Neuronal stem cell (in vitro differentiated cells): Measurements from ENCODE around the gene NUDT14.

Source experiments
- DNase-seq: peaks from one replicate; pipeline ENCODE4 v3.0.0-alpha.2; 2013; ENCODE audit warnings: low spot score
- H2AFZ ChIP-seq: one replicate; pipeline ENCODE4 v1.6.1; 2013; ENCODE audit warnings: mild to moderate bottlenecking, low read length, inconsistent platforms
- H2AK5ac ChIP-seq: 2 replicates; pipeline ENCODE4 v1.6.1; 2013; ENCODE audit warnings: low read depth, mild to moderate bottlenecking, inconsistent platforms, low read length, moderate library complexity, mixed read lengths
- H2BK120ac ChIP-seq: 2 replicates; pipeline ENCODE4 v1.6.1; 2013; ENCODE audit warnings: low read depth, mild to moderate bottlenecking, inconsistent platforms, low read length, moderate library complexity, mixed read lengths
- H2BK12ac ChIP-seq: one replicate; pipeline ENCODE4 v1.6.1; 2013; ENCODE audit warnings: low read length, inconsistent platforms
- H2BK15ac ChIP-seq: 2 replicates; pipeline ENCODE4 v1.6.1; 2013; ENCODE audit warnings: mild to moderate bottlenecking, low read length, inconsistent platforms, mixed read lengths
- H2BK5ac ChIP-seq: one replicate; pipeline ENCODE4 v1.6.1; 2013; ENCODE audit warnings: inconsistent platforms, mild to moderate bottlenecking, low read length, moderate library complexity
- H3K14ac ChIP-seq: one replicate; pipeline ENCODE4 v1.6.1; 2013; ENCODE audit warnings: low read length, inconsistent platforms
- H3K18ac ChIP-seq: 2 replicates; pipeline ENCODE4 v1.6.1; 2013; ENCODE audit warnings: low read length, inconsistent platforms
- H3K23ac ChIP-seq: 2 replicates; pipeline ENCODE4 v1.6.1; 2013; ENCODE audit warnings: low read depth, mild to moderate bottlenecking, mixed read lengths, low read length, inconsistent platforms; ENCODE audit not compliant: poor library complexity
- H3K27ac ChIP-seq: replicated peaks from 3 replicates; pipeline ENCODE4 v1.5.1; 2013; ENCODE audit warnings: low read length, inconsistent platforms
- H3K27me3 ChIP-seq, 3 experiments: 2 replicates each; pipeline ENCODE4 v1.6.1; 2013; ENCODE audit warnings: low read length in 3 of 3, mild to moderate bottlenecking in 2 of 3, inconsistent platforms in 1 of 3, low read depth in 1 of 3, mixed read lengths in 1 of 3, moderate library complexity in 1 of 3; ENCODE audit not compliant: control insufficient read depth in 3 of 3, insufficient read depth in 3 of 3
- H3K36me3 ChIP-seq, 2 donors: replicated peaks in 1 of 2; 2 replicates each; pipeline ENCODE4 v1.6.1; 2013; ENCODE audit warnings: low read length in 2 of 2; ENCODE audit not compliant: control insufficient read depth in 2 of 2, insufficient read depth in 2 of 2
- H3K4ac ChIP-seq: 2 replicates; pipeline ENCODE4 v1.6.1; 2013; ENCODE audit warnings: inconsistent platforms, mild to moderate bottlenecking, low read length, moderate library complexity
- H3K4me1 ChIP-seq, 2 donors: 1 replicate in 1 of 2; 2 replicates in 1 of 2; pipeline ENCODE4 v1.6.1; 2013; ENCODE audit warnings: low read length in 2 of 2, low read depth in 1 of 2; ENCODE audit not compliant: control insufficient read depth in 2 of 2, insufficient read depth in 1 of 2
- H3K4me2 ChIP-seq: one replicate; pipeline ENCODE4 v1.6.1; 2013; ENCODE audit warnings: mild to moderate bottlenecking, low read length, inconsistent platforms; ENCODE audit not compliant: insufficient read depth, poor library complexity, severe bottlenecking
- H3K4me3 ChIP-seq, 2 donors: 2 replicates each; pipeline ENCODE4 v1.5.1; 2013; ENCODE audit warnings: low read length in 2 of 2, mild to moderate bottlenecking in 2 of 2, inconsistent platforms in 1 of 2, moderate library complexity in 1 of 2
- H3K79me1 ChIP-seq: one replicate; pipeline ENCODE4 v1.6.1; 2013; ENCODE audit warnings: low read depth, mild to moderate bottlenecking, inconsistent platforms, low read length, moderate library complexity
- H3K9ac ChIP-seq: one replicate; pipeline ENCODE4 v1.6.1; 2013; ENCODE audit warnings: mild to moderate bottlenecking, low read depth, low read length, inconsistent platforms; ENCODE audit not compliant: poor library complexity
- H3K9me3 ChIP-seq, 2 donors: replicated peaks in 1 of 2; 2 replicates each; pipeline versions ENCODE3 to v1.6.1; 2013; ENCODE audit warnings: low read length in 2 of 2, mild to moderate bottlenecking in 2 of 2, inconsistent platforms in 1 of 2, low read depth in 1 of 2, mixed read lengths in 1 of 2, moderate library complexity in 1 of 2; ENCODE audit not compliant: control insufficient read depth in 2 of 2, insufficient read depth in 1 of 2
- H4K8ac ChIP-seq: one replicate; pipeline ENCODE4 v1.6.1; 2013; ENCODE audit warnings: low read depth, mild to moderate bottlenecking, inconsistent platforms, low read length, moderate library complexity
- H4K91ac ChIP-seq: one replicate; pipeline ENCODE4 v1.6.1; 2013; ENCODE audit warnings: low read length, low read depth, mild to moderate bottlenecking, inconsistent platforms; ENCODE audit not compliant: poor library complexity
- WGBS, 2 donors: extraction: QIAGEN DNeasy Blood & Tissue Kit; methylation state at CpG; one replicate each; pipeline ENCODE4 v1.1.7; 2013; ENCODE audit warnings: missing lambda C conversion rate in 2 of 2, mixed read lengths in 1 of 2; ENCODE audit not compliant: insufficient read length in 2 of 2, insufficient replicate concordance in 1 of 2; ENCODE audit errors: extremely low coverage in 2 of 2; 5-methylcytosine and 5-hydroxymethylcytosine counted together

NUDT14 gene

DNA sequence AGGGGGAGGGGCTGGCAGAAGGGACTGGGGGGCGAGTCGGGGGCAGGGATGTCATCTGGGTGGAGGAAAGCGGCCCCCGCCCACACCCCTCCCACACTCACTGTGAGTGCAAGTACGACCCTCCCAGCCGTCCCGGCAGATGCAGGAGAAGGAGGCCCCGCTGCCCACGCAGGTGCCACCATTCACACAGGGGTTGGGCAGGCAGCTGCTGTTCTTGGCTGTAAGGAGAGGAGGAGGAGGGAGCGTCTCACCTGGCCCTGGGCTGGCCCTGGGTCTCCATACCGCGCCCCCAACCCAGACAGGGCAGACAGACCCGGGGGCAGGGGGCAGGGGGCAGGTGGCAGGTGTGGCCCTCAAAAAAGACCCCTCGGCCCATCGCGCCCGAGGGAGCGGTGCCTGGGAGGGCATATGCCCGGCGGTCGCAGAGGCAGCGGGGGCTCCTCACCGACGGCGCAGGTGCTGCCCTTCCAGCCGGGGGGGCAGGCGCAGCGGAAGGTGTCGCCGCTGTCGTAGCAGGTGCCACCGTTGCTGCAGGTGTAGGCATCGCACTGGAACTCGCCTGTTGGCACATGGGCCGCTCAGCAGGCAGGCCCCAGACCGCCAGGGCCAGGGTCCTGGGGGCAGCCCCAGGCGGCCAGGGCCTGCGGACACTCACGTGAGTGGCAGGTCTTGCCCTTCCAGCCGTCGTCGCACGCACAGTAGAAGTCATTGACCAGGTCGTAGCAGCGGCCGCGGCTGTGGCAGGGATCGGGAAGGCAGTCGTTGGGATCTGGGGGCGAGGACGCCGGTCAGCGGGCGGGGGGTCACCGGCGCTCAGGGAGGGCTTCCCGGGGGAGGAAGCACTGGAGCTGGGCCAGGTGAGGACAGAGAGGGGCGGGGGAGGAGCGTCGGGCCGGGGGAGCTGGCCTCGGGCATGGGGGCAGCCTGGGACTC lies 33.2 kb downstream of the NUDT14 start:
- no CpG with 5 or more reads among the region's 62 CpGs for WGBS, 2 donors
- Histone ChIP-seq H3K9me3 (no peaks in the 10 kb centered on the region), H4K91ac (no peak overlapping the region), H3K4me2 (no peak overlapping the region), H3K79me1 (peaks cover 4% of the 10 kb centered on the region), H3K27ac (no peak overlapping the region), H2BK12ac (no peak overlapping the region), H3K4me3 (no peak overlapping the region), H2BK120ac (no peak overlapping the region), H2BK15ac (no peak overlapping the region), H2AFZ (no peak overlapping the region), H3K27me3 (no peaks in the 10 kb centered on the region), H3K18ac (peak overlapping the region; percentile 83), H3K14ac (no peak overlapping the region), H3K4me1 (no peaks in the 10 kb centered on the region), H3K4ac (no peak overlapping the region), H2AK5ac (peak overlapping the region; percentile 28), H3K9ac (no peak overlapping the region), H2BK5ac (no peak overlapping the region), H4K8ac (no peak overlapping the region), H3K23ac (peak overlapping the region; percentile 73), H3K36me3 (no peaks in the 10 kb centered on the region)
- DNase-seq: no peak

DNA sequence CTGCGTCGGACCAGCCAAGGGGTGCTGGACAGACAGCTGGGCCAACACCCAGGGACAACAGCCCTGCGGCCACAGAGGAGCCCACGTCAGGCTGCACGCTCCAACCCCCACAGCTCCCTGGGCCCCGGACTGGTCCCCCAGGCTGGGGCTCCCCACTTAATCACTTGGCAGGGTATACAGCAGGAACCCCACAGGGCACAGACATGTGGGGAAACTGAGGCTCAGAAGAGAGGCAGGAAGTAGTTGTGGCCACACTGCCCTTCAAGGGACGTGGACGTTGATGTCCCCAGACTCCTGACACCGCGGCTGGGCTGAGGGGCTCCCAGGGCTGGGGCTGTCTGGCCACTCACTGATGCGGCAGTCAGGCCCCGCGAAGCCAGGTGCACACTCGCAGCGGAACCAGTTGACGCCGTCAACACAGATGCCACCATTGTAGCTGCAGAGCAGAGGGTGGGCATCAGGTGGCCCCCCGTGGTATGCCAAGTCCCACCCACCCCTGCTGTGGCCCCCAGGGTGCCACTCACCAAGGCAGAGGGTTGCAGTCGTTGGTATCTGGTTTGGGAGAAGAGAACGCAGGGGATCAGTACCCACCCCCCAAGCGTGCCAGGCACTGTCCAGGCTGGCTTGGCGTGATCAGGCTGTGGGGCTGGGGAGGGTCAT lies 34.0 kb downstream of the NUDT14 start:
- Histone ChIP-seq H2BK12ac (no peak overlapping the region), H3K27me3 (no peaks in the 10 kb centered on the region), H3K9me3 (peaks cover 0 to 2% of the 10 kb centered on the region in 2 donors), H3K18ac (peak overlapping the region; percentile 64), H2BK120ac (no peak overlapping the region), H3K27ac (no peak overlapping the region), H3K23ac (peak overlapping the region; percentile 91), H3K9ac (peak overlapping the region; percentile 21), H2BK5ac (no peak overlapping the region), H4K91ac (no peak overlapping the region), H3K4me3 (peak overlapping the region in 1 of 2 donors; percentile 29), H4K8ac (no peak overlapping the region), H3K4ac (no peak overlapping the region), H3K36me3 (no peaks in the 10 kb centered on the region), H3K79me1 (peaks cover 4% of the 10 kb centered on the region), H2AFZ (no peak overlapping the region), H2BK15ac (no peak overlapping the region), H2AK5ac (peak overlapping the region; percentile 81), H3K4me2 (no peak overlapping the region), H3K4me1 (no peaks in the 10 kb centered on the region), H3K14ac (peak overlapping the region; percentile 71)
- DNase-seq: no peak
- WGBS, 2 donors: no CpG with 5 or more reads among the region's 22 CpGs

DNA sequence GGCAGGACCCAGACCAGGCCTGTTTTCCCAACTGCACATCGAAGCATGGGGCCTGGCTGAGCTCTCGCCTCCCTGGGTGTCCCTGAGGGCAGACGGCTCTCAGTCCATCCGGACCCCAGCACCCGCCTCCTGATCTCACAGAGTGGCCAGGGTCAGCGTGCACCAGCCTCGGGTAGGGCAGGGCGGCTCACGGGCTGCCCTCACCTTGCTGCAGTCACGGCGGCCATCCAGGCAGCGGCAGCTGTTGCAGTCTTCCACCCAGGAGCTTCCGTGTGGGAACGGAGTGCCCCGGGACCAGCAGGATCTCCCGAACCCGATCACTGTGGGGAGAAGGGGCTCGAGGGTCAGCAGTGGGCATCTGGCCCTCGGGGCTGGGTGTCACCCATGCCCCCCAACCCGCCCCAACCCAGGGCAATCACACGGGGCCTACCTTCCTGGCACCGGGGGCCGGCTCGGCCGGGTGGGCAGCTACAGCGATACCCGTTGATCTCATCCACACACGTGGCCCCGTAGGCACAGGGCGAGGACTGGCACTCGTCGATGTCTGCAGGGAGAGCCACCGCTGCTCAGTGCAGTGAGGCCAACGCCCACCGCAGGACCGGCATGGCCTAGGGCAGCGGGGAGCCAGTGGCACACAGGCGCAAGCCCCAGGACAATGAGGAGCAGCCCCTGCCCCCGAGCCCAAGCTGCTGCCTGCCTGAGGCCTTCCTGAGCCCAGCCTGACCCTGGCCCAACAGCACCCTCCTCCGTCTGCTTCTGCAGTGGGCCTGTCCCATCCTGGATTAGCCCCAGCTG lies 34.7 kb downstream of the NUDT14 start:
- Histone ChIP-seq H4K91ac (no peak overlapping the region), H4K8ac (no peak overlapping the region), H2BK120ac (no peak overlapping the region), H2AFZ (no peak overlapping the region), H3K27me3 (no peaks in the 10 kb centered on the region), H3K23ac (peak overlapping the region; percentile 91), H3K4me1 (no peaks in the 10 kb centered on the region), H2BK12ac (peak overlapping the region; percentile 41), H2BK15ac (no peak overlapping the region), H3K36me3 (no peaks in the 10 kb centered on the region), H2BK5ac (no peak overlapping the region), H3K18ac (peak overlapping the region; percentile 71), H3K9ac (peak overlapping the region; percentile 21), H3K79me1 (peaks cover 8% of the 10 kb centered on the region), H3K4ac (no peak overlapping the region), H2AK5ac (peak overlapping the region; percentile 81), H3K14ac (peak overlapping the region; percentile 71), H3K9me3 (peaks cover 0 to 2% of the 10 kb centered on the region in 2 donors), H3K4me2 (no peak overlapping the region), H3K27ac (no peak overlapping the region), H3K4me3 (peak overlapping the region in 1 of 2 donors; percentile 58)
- no peak for DNase-seq
- no CpG with 5 or more reads among the region's 40 CpGs for WGBS, 2 donors
